Kidney capillary endothelial cell (primary cell): Measurements from ENCODE around the gene REM2.
A peak's percentile ranks its signal among the peaks of the same experiment; 100 is the strongest.
"Not testable (repeated sequence)": the region's sequence is repeated elsewhere in the genome, so short reads cannot be mapped to it uniquely, and the experiment has no call there.

Source experiments
- DNase-seq: peaks from one replicate; pipeline ENCODE4 v3.0.0-alpha.2; 2018; ENCODE audit warnings: low spot score

REM2 gene

DNA sequence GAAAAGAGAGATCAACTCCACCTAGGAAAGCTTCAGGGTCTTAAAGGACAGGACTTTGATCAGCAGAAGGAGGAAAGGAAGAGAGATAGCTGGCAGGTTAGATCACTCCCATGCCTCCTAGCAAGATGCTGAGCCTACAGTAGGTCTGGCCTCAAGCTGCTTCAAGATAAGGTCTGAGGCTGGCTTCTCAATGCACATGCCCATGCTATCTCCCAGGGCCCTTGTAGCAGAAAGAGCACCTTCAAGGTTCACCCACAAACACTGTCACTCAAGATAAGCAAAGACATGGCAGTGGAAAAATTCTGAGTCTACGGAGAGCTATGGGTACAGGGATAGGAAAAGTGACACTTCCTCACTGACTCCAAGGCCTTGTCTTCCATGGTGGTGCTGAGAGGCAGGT lies 14.3 kb downstream of the REM2 start:
- DNase-seq, result no peak

DNA sequence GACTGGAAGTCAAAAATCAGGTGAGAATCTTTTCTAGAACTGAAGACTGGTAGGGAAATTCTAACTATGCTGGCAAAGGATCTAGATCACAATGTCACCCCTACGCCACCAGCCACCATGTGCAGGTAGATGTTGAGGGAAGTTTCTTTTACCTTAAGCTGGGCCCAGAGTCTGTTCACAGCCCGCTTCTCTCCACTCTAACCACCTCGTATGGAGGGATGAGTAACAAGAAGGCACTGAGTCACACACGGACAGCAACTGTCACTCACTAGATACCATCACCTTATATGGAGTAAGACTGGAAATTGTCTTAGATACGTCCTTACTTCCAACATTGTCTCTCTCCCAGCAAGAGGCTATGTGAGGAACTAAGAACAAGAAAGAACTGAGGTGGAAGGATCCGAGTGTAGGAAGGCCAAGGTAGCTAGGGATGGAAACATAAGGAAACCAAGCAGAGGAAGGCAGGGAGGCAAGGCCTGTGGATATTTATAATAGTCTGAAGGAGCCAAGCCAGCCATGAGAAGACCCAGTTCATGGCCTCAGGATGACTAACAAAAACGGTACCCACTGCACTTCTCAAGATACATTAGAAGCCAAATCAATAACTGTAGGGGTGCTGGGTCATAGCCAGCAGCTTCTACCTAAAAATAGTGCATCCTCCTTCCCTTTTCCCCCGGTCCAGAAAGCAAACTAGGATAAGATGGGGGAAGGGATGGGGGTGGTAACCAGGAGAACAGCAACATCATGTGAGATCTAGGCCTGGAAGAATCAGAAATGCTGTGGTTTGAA lies 15.5 kb downstream of the REM2 start:
- no peak for DNase-seq

DNA sequence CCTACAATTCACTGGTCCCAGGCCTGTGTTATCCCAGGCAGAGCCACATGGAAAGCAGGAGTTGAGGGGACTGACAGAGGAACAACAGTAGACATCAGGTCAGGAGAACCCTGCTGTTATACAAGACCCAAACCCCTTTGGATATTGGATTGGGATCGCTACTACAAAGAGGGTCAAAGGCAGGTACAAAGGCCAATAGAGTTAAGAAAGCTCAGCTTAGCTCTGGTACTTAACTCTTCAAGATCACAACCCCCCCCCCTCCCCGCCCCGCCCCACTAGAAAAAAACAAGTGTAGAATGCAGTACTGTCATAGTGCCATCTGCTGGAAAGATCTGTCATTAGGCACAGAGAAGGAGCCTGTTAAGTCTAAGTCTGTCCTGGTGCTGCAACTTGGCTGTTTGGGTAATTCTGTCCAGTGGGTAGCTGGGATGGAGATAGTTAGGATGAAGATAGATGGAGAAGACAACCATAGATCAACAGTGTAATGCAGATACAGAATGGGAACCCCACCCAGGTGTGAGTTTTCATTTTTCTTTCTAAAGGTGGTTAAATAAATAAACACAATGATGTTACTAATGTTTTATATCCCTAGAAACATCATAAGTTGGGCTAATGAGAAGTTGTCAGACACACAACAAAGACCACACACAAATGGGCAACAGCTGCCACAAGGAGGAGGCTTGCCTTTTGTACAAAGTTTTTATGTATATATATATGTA lies 17.2 kb downstream of the REM2 start:
- peak; percentile 69 for DNase-seq

GRCh38 chr14:22901799-22902198 lies 18.8 kb downstream of the REM2 start:
- DNase-seq, result no peak

GRCh38 chr14:22903742-22904087 lies 20.7 kb downstream of the REM2 start:
- no peak for DNase-seq

DNA sequence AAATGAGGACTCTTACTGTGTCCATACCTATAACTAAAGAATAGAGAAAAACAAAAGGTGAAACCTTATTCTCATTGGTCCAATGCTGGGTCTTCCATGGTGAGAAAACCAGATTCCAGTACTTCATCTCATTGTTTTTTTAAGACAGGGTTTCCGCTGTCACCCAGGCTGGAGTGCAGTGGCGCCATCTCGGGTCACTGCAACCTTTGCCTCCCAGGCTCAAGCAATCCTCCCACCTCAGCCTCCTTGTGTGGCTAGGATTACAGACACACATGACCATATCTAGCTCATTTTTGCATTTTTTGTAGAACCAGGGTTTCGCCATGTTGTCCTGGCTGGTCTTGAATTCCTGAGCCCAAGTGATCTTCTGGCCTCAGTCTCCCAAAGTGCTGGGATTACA lies 22.6 kb downstream of the REM2 start:
- no peak for DNase-seq

GRCh38 chr14:22906073-22906472 lies 23.1 kb downstream of the REM2 start:
- DNase-seq, result no peak

DNA sequence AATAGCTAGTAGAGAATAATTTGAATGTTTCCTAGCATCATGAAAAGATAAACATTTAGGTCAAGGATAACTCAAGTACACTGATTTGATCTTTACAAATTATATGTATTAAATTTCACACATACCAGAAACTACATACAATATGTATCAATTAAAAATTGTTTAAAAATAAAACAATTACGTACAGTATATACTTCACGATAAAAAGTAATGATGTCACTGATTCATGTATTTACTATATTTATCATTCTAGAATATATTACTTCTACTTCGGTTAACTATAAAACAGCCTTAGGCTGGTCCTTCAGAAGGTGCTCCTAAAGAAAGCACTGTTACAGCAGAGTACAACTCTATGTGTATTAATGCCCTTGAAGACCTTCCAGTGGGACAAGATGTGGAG lies 24.4 kb downstream of the REM2 start:
- no peak for DNase-seq

DNA sequence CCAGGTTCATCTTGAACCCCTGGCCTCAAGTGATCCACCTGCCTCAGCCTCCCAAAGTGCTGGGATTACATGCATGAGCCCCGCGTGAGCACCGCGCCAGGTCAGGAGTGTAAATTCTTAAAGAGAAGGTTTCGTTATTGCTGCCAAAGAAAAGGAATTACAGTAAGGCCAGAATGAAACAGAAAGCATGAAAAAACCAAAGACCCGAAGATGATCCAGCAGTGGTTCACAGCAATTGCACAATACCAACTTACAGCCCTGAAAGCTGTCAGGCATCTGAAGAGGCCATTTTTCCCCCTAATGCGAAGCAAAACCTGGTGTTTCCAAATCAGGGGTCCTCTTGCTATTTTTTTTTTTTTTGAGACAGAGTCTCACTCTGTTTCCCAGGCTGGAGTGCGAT lies 25.6 kb downstream of the REM2 start:
- DNase-seq, result no peak

GRCh38 chr14:22910916-22911315 lies 27.9 kb downstream of the REM2 start:
- DNase-seq, result no peak

GRCh38 chr14:22914836-22915235 lies 31.8 kb downstream of the REM2 start:
- not testable (repeated sequence) for DNase-seq

DNA sequence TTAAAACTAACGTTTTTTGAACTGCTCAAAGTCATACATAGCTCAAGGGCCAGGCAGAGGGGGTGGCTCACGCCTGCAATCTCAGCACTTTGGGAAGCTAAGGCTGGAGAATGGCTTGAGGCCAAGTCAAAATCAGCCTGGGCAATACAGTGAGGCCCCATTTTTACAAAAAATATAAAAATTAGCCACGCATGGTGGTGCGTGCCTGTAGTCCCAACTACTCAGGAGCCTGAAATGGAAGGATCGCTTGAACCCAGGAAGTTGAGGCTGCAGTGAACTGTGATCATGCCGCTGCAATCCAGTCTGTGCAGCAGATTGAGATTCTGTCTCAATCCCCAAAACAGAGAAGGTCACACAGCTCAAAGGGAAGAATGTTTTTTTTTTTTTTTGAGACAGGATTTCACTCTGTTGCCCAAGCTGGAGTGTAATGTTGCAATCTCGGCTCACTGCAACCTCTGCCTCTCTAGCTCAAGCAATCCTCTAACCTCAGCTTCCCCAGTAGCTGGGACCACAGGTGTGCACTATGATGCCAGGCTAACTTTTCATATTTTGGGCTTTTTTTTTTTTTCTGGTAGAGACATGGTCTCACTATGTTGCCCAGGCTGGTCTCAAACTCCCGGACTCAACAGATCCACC lies 33.0 kb downstream of the REM2 start:
- DNase-seq, result no peak

DNA sequence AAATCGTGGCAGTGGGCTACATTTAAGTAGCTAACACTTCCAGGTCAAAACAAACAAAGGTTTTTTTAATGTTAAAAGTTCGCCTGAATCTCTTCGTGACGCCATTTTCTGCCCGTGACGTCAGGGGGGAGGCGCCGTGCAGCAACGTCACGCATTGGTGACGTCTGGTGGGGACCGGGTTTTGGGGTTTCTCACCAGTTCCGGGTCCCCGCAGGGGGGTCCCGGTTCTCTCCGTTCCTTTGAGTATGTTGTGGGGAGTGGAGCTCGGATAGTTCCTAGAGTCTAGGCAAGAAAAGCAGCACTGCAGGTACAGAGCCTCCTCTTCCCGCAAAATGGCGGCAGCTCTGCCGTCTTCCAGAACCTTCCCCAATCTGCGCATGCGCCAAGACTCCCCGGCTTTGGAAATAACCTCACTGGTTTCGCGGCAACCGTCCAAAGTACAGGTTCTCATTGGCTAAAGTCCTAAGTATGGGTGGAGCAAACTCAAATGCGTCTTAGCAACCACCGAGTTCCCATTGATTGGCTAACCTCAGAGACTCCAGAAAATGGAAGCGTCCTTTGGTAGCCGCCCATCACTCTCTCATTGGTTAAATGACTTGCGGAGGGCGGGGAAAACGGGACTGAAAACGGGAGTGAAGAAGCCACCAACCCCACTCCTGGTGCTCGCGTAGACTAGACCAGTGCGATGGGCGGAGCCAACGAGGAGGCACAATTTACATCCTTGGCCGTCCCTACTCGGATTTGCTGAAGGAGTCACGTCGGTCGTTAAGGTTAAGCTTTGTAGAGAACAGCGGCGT lies 36.0 kb downstream of the REM2 start, which contains the start of gene RBM23:
Gene RBM23 (minus strand): TSS at position 346 of the 797 bp plus-strand sequence.
- peak; percentile 100 for DNase-seq

DNA sequence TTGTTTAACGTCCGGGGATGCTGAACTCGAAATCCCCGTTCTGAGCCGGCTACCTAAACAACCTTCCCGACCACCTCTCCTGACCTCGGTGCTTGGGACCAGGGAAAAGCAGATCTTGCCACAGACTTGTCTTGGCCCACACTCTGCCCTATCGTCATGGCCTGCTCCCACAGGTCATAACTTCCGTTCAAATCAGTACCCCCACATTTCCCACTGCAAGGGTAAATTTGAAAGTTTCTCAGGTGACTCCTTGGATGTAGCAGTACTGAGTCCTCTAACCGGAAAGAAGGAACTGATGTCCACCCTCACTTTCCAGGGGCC lies 36.5 kb downstream of the REM2 start:
- no peak for DNase-seq

DNA sequence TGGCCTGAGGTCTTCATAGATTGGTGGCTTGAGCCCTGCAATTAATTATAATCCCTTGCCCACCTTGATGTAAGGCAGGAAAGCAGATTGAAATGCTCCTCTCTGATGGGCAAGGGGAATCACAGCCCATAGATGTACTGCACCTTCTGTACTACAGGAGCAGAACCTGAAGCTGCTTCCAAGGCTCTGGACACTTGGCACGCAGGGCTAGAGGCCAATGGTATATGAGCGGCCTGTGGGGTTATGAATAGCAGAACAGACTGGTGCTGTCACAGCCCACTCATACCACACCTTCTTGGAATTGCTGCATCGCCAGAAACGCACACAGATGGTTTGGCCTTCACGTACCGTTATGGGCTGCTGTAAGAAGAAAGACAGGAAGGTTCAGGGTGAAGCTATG lies 37.7 kb downstream of the REM2 start:
- DNase-seq, result no peak

DNA sequence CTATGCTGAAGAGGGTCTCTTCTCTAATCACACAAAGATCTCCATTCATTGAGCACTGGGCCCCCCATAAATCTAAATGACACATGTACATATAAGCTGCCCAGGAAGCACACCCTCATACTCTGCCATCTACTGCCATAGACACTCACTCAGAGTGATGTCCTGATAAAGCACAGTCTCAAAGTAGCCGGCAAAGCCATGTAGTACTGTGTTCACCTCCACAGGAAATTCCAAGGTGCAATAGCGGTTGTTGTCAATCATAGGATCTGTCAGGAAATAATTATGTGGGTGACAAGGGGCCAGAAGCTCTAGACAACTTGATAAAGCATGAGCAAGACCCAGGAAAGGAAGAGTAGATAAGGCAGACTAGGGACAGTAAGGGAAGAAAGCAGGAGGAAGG lies 39.3 kb downstream of the REM2 start:
- no peak for DNase-seq

GRCh38 chr14:22923746-22924145 lies 40.7 kb downstream of the REM2 start:
- no peak for DNase-seq

DNA sequence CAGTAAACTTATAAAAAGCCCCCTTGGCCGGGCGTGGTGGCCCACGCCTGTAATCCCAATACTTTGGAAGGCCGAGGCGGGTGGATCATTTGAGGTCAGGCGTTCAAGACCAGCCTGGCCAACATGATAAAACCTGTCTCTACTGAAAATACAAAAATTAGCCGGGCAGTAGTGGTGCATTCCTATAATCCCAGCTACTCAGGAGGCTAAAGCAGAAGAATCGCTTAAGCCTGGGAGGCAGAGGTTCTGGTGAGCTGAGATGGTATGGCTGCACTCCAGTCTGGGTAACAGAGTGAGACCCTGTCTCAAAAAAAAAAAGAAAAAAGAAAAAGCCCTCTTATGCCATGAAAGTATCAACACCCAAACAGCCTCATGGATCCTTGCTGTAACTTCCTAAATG lies 42.5 kb downstream of the REM2 start:
- DNase-seq, result no peak

DNA sequence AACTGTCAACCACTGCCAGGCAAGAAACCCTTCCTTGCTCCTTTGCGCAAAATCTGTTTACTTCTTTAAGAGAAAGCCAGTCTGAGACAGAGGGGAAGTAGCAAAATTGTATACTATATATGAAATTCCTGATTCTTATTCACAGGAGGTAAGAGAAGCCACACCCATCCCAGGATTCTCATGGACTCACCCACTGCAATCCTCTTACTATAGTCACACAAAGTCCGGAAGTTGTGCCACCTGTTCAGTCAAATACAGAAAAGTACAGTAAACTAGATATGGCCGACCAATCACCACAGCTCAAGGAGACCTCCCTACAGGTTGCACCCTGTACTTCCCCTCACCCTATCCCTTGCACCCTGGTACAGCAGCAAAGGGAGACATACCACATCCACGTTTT lies 43.3 kb downstream of the REM2 start:
- DNase-seq, result no peak

GRCh38 chr14:22928237-22929103 lies 45.4 kb downstream of the REM2 start:
- peak; percentile 2 for DNase-seq

DNA sequence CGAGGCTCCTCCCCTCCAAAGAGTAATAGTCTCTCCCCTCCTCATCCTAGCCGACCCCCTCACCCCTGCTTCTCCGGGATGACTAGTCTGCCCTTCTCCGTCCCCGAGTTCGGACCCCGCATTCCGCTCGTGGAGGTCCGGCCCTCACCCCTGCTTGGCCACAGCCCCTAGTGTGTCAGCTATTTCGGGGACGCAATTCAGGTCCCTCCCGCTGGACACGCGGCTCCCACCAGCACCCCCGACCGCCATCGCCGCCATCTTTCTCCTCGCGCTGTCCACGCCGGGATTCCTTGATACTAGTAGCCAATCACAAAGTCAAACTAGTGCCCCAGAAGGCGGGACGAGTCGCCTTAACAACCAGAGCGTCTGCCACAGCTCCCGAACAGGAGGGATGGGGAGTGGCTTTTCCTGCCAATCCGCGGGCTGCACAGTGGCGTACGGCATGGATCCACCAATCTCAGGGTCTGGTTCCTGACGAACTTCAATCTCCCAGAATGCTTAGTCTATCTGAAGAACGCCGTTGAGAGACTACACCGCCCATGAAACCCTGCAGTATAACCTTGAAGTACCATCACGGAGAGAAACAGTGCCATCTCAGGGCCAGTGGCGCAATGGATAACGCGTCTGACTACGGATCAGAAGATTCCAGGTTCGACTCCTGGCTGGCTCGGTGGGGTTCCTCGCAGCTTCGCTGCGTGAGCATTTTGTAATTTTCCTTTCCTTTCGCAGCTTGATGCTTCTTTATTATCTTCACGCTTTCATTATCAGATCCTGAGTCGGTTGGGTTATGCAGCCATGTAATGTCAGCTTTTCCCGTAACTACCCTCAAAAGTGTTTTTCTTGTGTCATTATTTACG lies 46.3 kb downstream of the REM2 start, which contains the start of gene PRMT5:
Gene PRMT5 (minus strand): TSS at position 273 of the 857 bp plus-strand sequence. CDS start 15 bp downstream, at position 258.
- peak; percentile 100 for DNase-seq
